WI38 (cell line): ENCODE results near the gene PEX10.

Experiments used
- H3K4me3 ChIP-seq: 2 replicates; pipeline ENCODE4 v1.5.1; 2011; ENCODE audit warnings: low read depth, mild to moderate bottlenecking, control low read depth, low read length
- CTCF ChIP-seq: IDR thresholded peaks from 2 replicates; pipeline ENCODE4 v1.5.1; 2012; ENCODE audit warnings: low read depth, mild to moderate bottlenecking, control low read depth, low read length

PEX10 gene

GRCh38 chr1:2376261-2376741 lies 36.1 kb downstream of the PEX10 start:
- TF ChIP-seq CTCF = no peak
- no peak overlapping the region for H3K4me3 ChIP-seq

- H3K4me3 ChIP-seq = no peak overlapping the region
- no peak for TF ChIP-seq CTCF
Observed at GRCh38 chr1:2375923-2376260, 36.5 kb downstream of the PEX10 start.

- no peak for TF ChIP-seq CTCF
- no peak overlapping the region for H3K4me3 ChIP-seq
Observed at GRCh38 chr1:2375246-2375922, 37.0 kb downstream of the PEX10 start.

- no peak for TF ChIP-seq CTCF
- H3K4me3 ChIP-seq = no peak overlapping the region
Observed at GRCh38 chr1:2374252-2375155, 37.9 kb downstream of the PEX10 start.

- H3K4me3 ChIP-seq = no peak overlapping the region
- TF ChIP-seq CTCF = no peak
Observed at GRCh38 chr1:2373551-2374251, 38.7 kb downstream of the PEX10 start.

GRCh38 chr1:2372551-2373490 lies 39.5 kb downstream of the PEX10 start:
- H3K4me3 ChIP-seq = no peak overlapping the region
- TF ChIP-seq CTCF = no peak
